ENCODE results near the gene ASB10. TPM values are rescaled to one million over a fixed set of nuclear protein-coding genes. Genes with fewer than 3 reads are reported as not detected.
A peak's percentile ranks its signal among the peaks of the same experiment; 100 is the strongest.

Gene ASB10
- total and polyA plus RNA-seq, 2 of the 4 experiments (the other 2 are of a cell fraction): not detected

- no peak overlapping the region for H2BK120ac ChIP-seq (ENCODE audit: low read depth, low read length)
- no TSS peak for BruUV-seq (replicated peaks)
- intact Hi-C loops (cut with micrococcal nuclease): no loop called here
- ATAC-seq (ENCODE audit: low read depth) (no peak), DNase-seq (no peak)
- no peak overlapping the region for H3K4me2 ChIP-seq (ENCODE audit: low read depth, low read length)
- POLR2A ChIA-PET (ENCODE audit: unreplicated experiment): interaction anchor here (0.6 kb wide), 1 partner anchor 10 kb away, joined by 11 read pairs; no protein-coding TSS in a partner anchor
- no peak overlapping the region for H3K14ac ChIP-seq (replicated peaks; ENCODE audit: low read depth, low read length)
- H2BK15ac ChIP-seq (ENCODE audit: low read depth, low read length): no peak overlapping the region
- H2AFZ ChIP-seq (replicated peaks; ENCODE audit: low read length, poor library complexity): no peak overlapping the region
- H2BK20ac ChIP-seq (ENCODE audit: low read depth, low read length): no peak overlapping the region
- H4K8ac ChIP-seq (ENCODE audit: low read depth in 2 of 2, low read length in 2 of 2): no peak overlapping the region
- no peaks in the 10 kb centered on the region for H3K79me1 ChIP-seq (ENCODE audit: low read depth in 1 of 2, low read length in 2 of 2)
- no peak overlapping the region for H4K5ac ChIP-seq (ENCODE audit: low read depth, low read length)
- no peak overlapping the region for H2AK9ac ChIP-seq (replicated peaks; ENCODE audit: low read depth, low read length, poor library complexity)
- H3K9ac ChIP-seq (ENCODE audit: low read depth, low read length): no peak overlapping the region
- no peak overlapping the region for H3K4me3 ChIP-seq (ENCODE audit: insufficient read depth, low read depth, low read length)
- no peaks in the 10 kb centered on the region for H3K9me3 ChIP-seq (ENCODE audit: control insufficient read depth, insufficient read depth, low read length)
- H3K9me1 ChIP-seq (ENCODE audit: insufficient read depth, low read length): no peaks in the 10 kb centered on the region; the same call in 1 of the 2 replicates
- in situ Hi-C loops (cut with MboI; ENCODE audit: low sequenced_read_pairs): no loop called here
- TF ChIP-seq USF2 (IDR thresholded peaks at IDR 0.05; ENCODE audit: low read depth, low read length) (no peak), RAD21 (IDR thresholded peaks at IDR 0.05; ENCODE audit: low read length) (no peak), SMC3 (IDR thresholded peaks at IDR 0.05; ENCODE audit: low read depth, low read length) (no peak), CTCF (conservative IDR thresholded peaks at IDR 0.05; ENCODE audit: low read depth, low read length) (no peak), RCOR1 (IDR thresholded peaks at IDR 0.05; ENCODE audit: insufficient replicate concordance, low read length) (no peak), MAFK (IDR thresholded peaks at IDR 0.05; ENCODE audit: low read depth, low read length) (peak; percentile 94), CEBPB (IDR thresholded peaks at IDR 0.05; ENCODE audit: low read depth, low read length) (no peak), FOS (IDR thresholded peaks at IDR 0.05; ENCODE audit: low read depth, low read length) (no peak)
- CTCF ChIA-PET: no interaction called here
- no peak overlapping the region for H3K27ac ChIP-seq (ENCODE audit: insufficient read depth, low read length)
- no peak overlapping the region for H3K18ac ChIP-seq (ENCODE audit: low read depth, low read length)
- 100% methylated on average over 1 of the region's 3 CpGs; no CpG with 5 or more reads in 1 of the 2 experiments for WGBS, 2 experiments (ENCODE audit: extremely low coverage in 2 of 2, insufficient read length in 1 of 2)
- no peak overlapping the region for H2AK5ac ChIP-seq (ENCODE audit: low read depth, low read length)
- H3K56ac ChIP-seq (ENCODE audit: extremely low read depth, insufficient read depth, low read length): no peak overlapping the region
- no peak overlapping the region for H4K91ac ChIP-seq (ENCODE audit: insufficient read depth, low read depth, low read length)
- H3K4me1 ChIP-seq (ENCODE audit: control insufficient read depth, insufficient read depth, low read length): no peaks in the 10 kb centered on the region
- H4K20me1 ChIP-seq (ENCODE audit: insufficient read depth, low read length): no peaks in the 10 kb centered on the region
- H2BK5ac ChIP-seq (ENCODE audit: low read depth, low read length, poor library complexity, severe bottlenecking): no peak overlapping the region
- peaks cover 19% of the 10 kb centered on the region for H3K27me3 ChIP-seq (ENCODE audit: control insufficient read depth, insufficient read depth, low read length)
- H3K23ac ChIP-seq (ENCODE audit: low read depth, low read length): no peak overlapping the region
- H3K36me3 ChIP-seq (ENCODE audit: control insufficient read depth, insufficient read depth, low read length): peaks cover 34% of the 10 kb centered on the region
- dilution Hi-C loops (cut with HindIII; ENCODE audit: low sequenced_read_pairs, unreplicated experiment): no loop called here
- no peak overlapping the region for H3K4ac ChIP-seq (ENCODE audit: low read depth, low read length)
Observed at GRCh38 chr7:151211155-151211772, 24.2 kb upstream of the ASB10 start.

Measured in IMR-90 (cell line).